Stimulated activated naive CD8-positive, alpha-beta T cell treated with anti-CD3 and anti-CD28 coated beads, Interleukin-15, Interleukin-2, amounts not matched to agents 100 ng/mL and 50 ng/mL, for 24 hours (primary cell): ENCODE results near the gene CSMD2.
"Not testable (repeated sequence)": the region's sequence is repeated elsewhere in the genome, so short reads cannot be mapped to it uniquely, and the experiment has no call there.

Experiments
- H3K27ac Mint-ChIP-seq: one replicate; pipeline ENCODE4 v1.8.0; 2021; ENCODE audit warnings: mild to moderate bottlenecking, mixed read lengths
- H3K27me3 Mint-ChIP-seq: one replicate; pipeline ENCODE4 v1.8.0; 2021; ENCODE audit warnings: mixed read lengths
- H3K36me3 Mint-ChIP-seq: one replicate; pipeline ENCODE4 v1.8.0; 2021; ENCODE audit warnings: low read depth, mixed read lengths
- H3K4me1 Mint-ChIP-seq: one replicate; pipeline ENCODE4 v1.8.0; 2021; ENCODE audit warnings: low read depth, mixed read lengths
- H3K4me3 Mint-ChIP-seq: one replicate; pipeline ENCODE4 v1.8.0; 2021; ENCODE audit warnings: mild to moderate bottlenecking, mixed read lengths
- H3K9me3 Mint-ChIP-seq: one replicate; pipeline ENCODE4 v1.8.0; 2021; ENCODE audit warnings: mixed read lengths

The CSMD2 gene

GRCh38 chr1:33516891-33517567 is 648.0 kb downstream of the CSMD2 start:
- Mint-ChIP-seq H3K36me3 (no peaks in the 10 kb centered on the region), H3K4me3 (no peak overlapping the region), H3K4me1 (no peaks in the 10 kb centered on the region), H3K9me3 (no peaks in the 10 kb centered on the region), H3K27ac (no peak overlapping the region), H3K27me3 (no peaks in the 10 kb centered on the region)

- Mint-ChIP-seq H3K4me3 (no peak overlapping the region), H3K27ac (no peak overlapping the region), H3K36me3 (no peaks in the 10 kb centered on the region), H3K27me3 (peaks cover 3% of the 10 kb centered on the region), H3K9me3 (no peaks in the 10 kb centered on the region), H3K4me1 (no peaks in the 10 kb centered on the region)
Measured at GRCh38 chr1:33516428-33516827, 648.6 kb downstream of the CSMD2 start.

GRCh38 chr1:33515607-33516006 is 649.4 kb downstream of the CSMD2 start:
- no peak overlapping the region for H3K27ac Mint-ChIP-seq
- H3K4me1 Mint-ChIP-seq = no peaks in the 10 kb centered on the region
- no peaks in the 10 kb centered on the region for H3K36me3 Mint-ChIP-seq
- H3K4me3 Mint-ChIP-seq = no peak overlapping the region
- H3K27me3 Mint-ChIP-seq = peaks cover 3% of the 10 kb centered on the region
- H3K9me3 Mint-ChIP-seq = no peaks in the 10 kb centered on the region

- peaks cover 3% of the 10 kb centered on the region for H3K27me3 Mint-ChIP-seq
- H3K27ac Mint-ChIP-seq = no peak overlapping the region
- H3K4me1 Mint-ChIP-seq = no peaks in the 10 kb centered on the region
- no peaks in the 10 kb centered on the region for H3K36me3 Mint-ChIP-seq
- H3K4me3 Mint-ChIP-seq = no peak overlapping the region
- no peaks in the 10 kb centered on the region for H3K9me3 Mint-ChIP-seq
Measured at GRCh38 chr1:33515112-33515511, 649.9 kb downstream of the CSMD2 start.

GRCh38 chr1:33512226-33513011 is 652.6 kb downstream of the CSMD2 start:
- H3K9me3 Mint-ChIP-seq = no peaks in the 10 kb centered on the region
- no peaks in the 10 kb centered on the region for H3K36me3 Mint-ChIP-seq
- peaks cover 7% of the 10 kb centered on the region for H3K27me3 Mint-ChIP-seq
- H3K4me3 Mint-ChIP-seq = no peak overlapping the region
- H3K27ac Mint-ChIP-seq = no peak overlapping the region
- H3K4me1 Mint-ChIP-seq = no peaks in the 10 kb centered on the region

- not testable (repeated sequence) for H3K4me3 Mint-ChIP-seq, H3K27me3 Mint-ChIP-seq, H3K4me1 Mint-ChIP-seq, H3K9me3 Mint-ChIP-seq, H3K36me3 Mint-ChIP-seq, H3K27ac Mint-ChIP-seq
Measured at GRCh38 chr1:33509276-33509675, 655.8 kb downstream of the CSMD2 start.

GRCh38 chr1:33508151-33508550 is 656.9 kb downstream of the CSMD2 start:
- H3K9me3 Mint-ChIP-seq = no peaks in the 10 kb centered on the region
- no peaks in the 10 kb centered on the region for H3K36me3 Mint-ChIP-seq
- no peaks in the 10 kb centered on the region for H3K4me1 Mint-ChIP-seq
- no peak overlapping the region for H3K4me3 Mint-ChIP-seq
- peaks cover 7% of the 10 kb centered on the region for H3K27me3 Mint-ChIP-seq
- no peak overlapping the region for H3K27ac Mint-ChIP-seq

- Mint-ChIP-seq H3K9me3 (no peaks in the 10 kb centered on the region), H3K4me3 (no peak overlapping the region), H3K27me3 (peaks cover 7% of the 10 kb centered on the region), H3K36me3 (no peaks in the 10 kb centered on the region), H3K27ac (no peak overlapping the region), H3K4me1 (no peaks in the 10 kb centered on the region)
Measured at GRCh38 chr1:33507661-33508060, 657.4 kb downstream of the CSMD2 start.

- peaks cover 3% of the 10 kb centered on the region for H3K9me3 Mint-ChIP-seq
- no peak overlapping the region for H3K27ac Mint-ChIP-seq
- peaks cover 4% of the 10 kb centered on the region for H3K27me3 Mint-ChIP-seq
- H3K4me3 Mint-ChIP-seq = no peak overlapping the region
- no peaks in the 10 kb centered on the region for H3K4me1 Mint-ChIP-seq
- H3K36me3 Mint-ChIP-seq = no peaks in the 10 kb centered on the region
Measured at GRCh38 chr1:33503506-33503905, 661.5 kb downstream of the CSMD2 start.

GRCh38 chr1:33502726-33503125 is 662.3 kb downstream of the CSMD2 start:
- Mint-ChIP-seq H3K27me3 (no peaks in the 10 kb centered on the region), H3K27ac (no peak overlapping the region), H3K36me3 (peaks cover 3% of the 10 kb centered on the region), H3K4me3 (no peak overlapping the region), H3K9me3 (peaks cover 7% of the 10 kb centered on the region), H3K4me1 (no peaks in the 10 kb centered on the region)

- H3K27me3 Mint-ChIP-seq = no peaks in the 10 kb centered on the region
- no peak overlapping the region for H3K27ac Mint-ChIP-seq
- no peaks in the 10 kb centered on the region for H3K4me1 Mint-ChIP-seq
- H3K9me3 Mint-ChIP-seq = peaks cover 15% of the 10 kb centered on the region
- H3K36me3 Mint-ChIP-seq = peaks cover 9% of the 10 kb centered on the region
- H3K4me3 Mint-ChIP-seq = no peak overlapping the region
Measured at GRCh38 chr1:33501774-33502173, 663.3 kb downstream of the CSMD2 start.

- H3K4me1 Mint-ChIP-seq = no peaks in the 10 kb centered on the region
- H3K27me3 Mint-ChIP-seq = no peaks in the 10 kb centered on the region
- H3K27ac Mint-ChIP-seq = no peak overlapping the region
- no peak overlapping the region for H3K4me3 Mint-ChIP-seq
- H3K9me3 Mint-ChIP-seq = peaks cover 17% of the 10 kb centered on the region
- peaks cover 11% of the 10 kb centered on the region for H3K36me3 Mint-ChIP-seq
Measured at GRCh38 chr1:33501309-33501708, 663.7 kb downstream of the CSMD2 start.

GRCh38 chr1:33500547-33500946 is 664.5 kb downstream of the CSMD2 start:
- Mint-ChIP-seq H3K9me3 (peaks cover 25% of the 10 kb centered on the region), H3K36me3 (peaks cover 17% of the 10 kb centered on the region), H3K27me3 (no peaks in the 10 kb centered on the region), H3K4me3 (no peak overlapping the region), H3K27ac (no peak overlapping the region), H3K4me1 (no peaks in the 10 kb centered on the region)

- Mint-ChIP-seq H3K27ac (no peak overlapping the region), H3K4me3 (no peak overlapping the region), H3K4me1 (no peaks in the 10 kb centered on the region), H3K27me3 (no peaks in the 10 kb centered on the region), H3K9me3 (peaks cover 43% of the 10 kb centered on the region), H3K36me3 (peaks cover 43% of the 10 kb centered on the region)
Measured at GRCh38 chr1:33497410-33497809, 667.6 kb downstream of the CSMD2 start.

GRCh38 chr1:33494929-33495328 is 670.1 kb downstream of the CSMD2 start:
- Mint-ChIP-seq H3K27me3 (no peaks in the 10 kb centered on the region), H3K27ac (no peak overlapping the region), H3K36me3 (peaks cover 68% of the 10 kb centered on the region), H3K4me3 (no peak overlapping the region), H3K4me1 (no peaks in the 10 kb centered on the region), H3K9me3 (peaks cover 43% of the 10 kb centered on the region)

GRCh38 chr1:33488624-33489023 is 676.4 kb downstream of the CSMD2 start:
- no peak overlapping the region for H3K4me3 Mint-ChIP-seq
- peaks cover 2% of the 10 kb centered on the region for H3K9me3 Mint-ChIP-seq
- H3K4me1 Mint-ChIP-seq = no peaks in the 10 kb centered on the region
- H3K36me3 Mint-ChIP-seq = peaks cover 79% of the 10 kb centered on the region
- no peaks in the 10 kb centered on the region for H3K27me3 Mint-ChIP-seq
- H3K27ac Mint-ChIP-seq = no peak overlapping the region
